Measurements from ENCODE around the gene STK40. TPM values are rescaled to one million over a fixed set of nuclear protein-coding genes. Genes with fewer than 3 reads are reported as not detected.
A peak's percentile ranks its signal among the peaks of the same experiment; 100 is the strongest.

STK40 gene
- polyA plus RNA-seq, 1 donor: 24.2 TPM

GRCh38 chr1:36344395-36344680, 41.4 kb downstream of the STK40 start:
- no peak for DNase-seq (ENCODE audit: low read depth)

- DNase-seq (ENCODE audit: low read depth): no peak
These were observed 41.9 kb downstream of the STK40 start for GRCh38 chr1:36343651-36344394.

GRCh38 chr1:36342426-36343185, 43.1 kb downstream of the STK40 start:
- DNase-seq (ENCODE audit: low read depth): no peak

- DNase-seq (ENCODE audit: low read depth): no peak
These were observed 44.0 kb downstream of the STK40 start for GRCh38 chr1:36341626-36342320.

GRCh38 chr1:36339615-36340014, 46.1 kb downstream of the STK40 start:
- DNase-seq (ENCODE audit: low read depth): no peak

- DNase-seq (ENCODE audit: low read depth): no peak
These were observed 46.5 kb downstream of the STK40 start for GRCh38 chr1:36339215-36339614.

GRCh38 chr1:36337830-36338229, 47.9 kb downstream of the STK40 start:
- DNase-seq (ENCODE audit: low read depth): no peak

GRCh38 chr1:36330940-36331339, 54.8 kb downstream of the STK40 start:
- DNase-seq (ENCODE audit: low read depth): no peak

- DNase-seq (ENCODE audit: low read depth): no peak
These were observed 55.9 kb downstream of the STK40 start for GRCh38 chr1:36329817-36330216.

- no peak for DNase-seq (ENCODE audit: low read depth)
These were observed 57.0 kb downstream of the STK40 start for GRCh38 chr1:36328713-36329112.

- no peak for DNase-seq (ENCODE audit: low read depth)
These were observed 57.6 kb downstream of the STK40 start for GRCh38 chr1:36328088-36328480.

- DNase-seq (ENCODE audit: low read depth): no peak
These were observed 58.2 kb downstream of the STK40 start for GRCh38 chr1:36327421-36328087.

GRCh38 chr1:36326499-36326898, 59.2 kb downstream of the STK40 start:
- no peak for DNase-seq (ENCODE audit: low read depth)

- no peak for DNase-seq (ENCODE audit: low read depth)
These were observed 61.4 kb downstream of the STK40 start for GRCh38 chr1:36324353-36324703.

GRCh38 chr1:36323636-36324352, 61.9 kb downstream of the STK40 start, which contains the start of gene EVA1B:
Gene EVA1B, minus strand, starts transcription at chr1:36323645. Its CDS starts 608 bp downstream, at chr1:36323037.
- peak; percentile 68 for DNase-seq (ENCODE audit: low read depth)

GRCh38 chr1:36322786-36323635, 62.7 kb downstream of the STK40 start:
- DNase-seq (ENCODE audit: low read depth): no peak

- no peak for DNase-seq (ENCODE audit: low read depth)
These were observed 63.5 kb downstream of the STK40 start for GRCh38 chr1:36322041-36322785.

- DNase-seq (ENCODE audit: low read depth): peak; percentile 82
These were observed 64.4 kb downstream of the STK40 start for GRCh38 chr1:36321119-36321951.

- no peak for DNase-seq (ENCODE audit: low read depth)
These were observed 65.0 kb downstream of the STK40 start for GRCh38 chr1:36320767-36321118.

Measured in forelimb muscle (tissue), 1 donor.